SU-DHL-6 (cell line): ENCODE results near the gene FSIP1.

Experiments
- EZH2phosphoT487 ChIP-seq: fragments of 200-600 bp; sonication (generic), shearing (Covaris generic); conservative IDR thresholded peaks from 2 replicates; pipeline ENCODE4 v1.6.1; 2018; ENCODE audit warnings: mild to moderate bottlenecking, antibody characterized with exemption, low read length, moderate library complexity, mixed read lengths
- TF ChIP-seq, protein P1 (sequence below): fragments of 200-600 bp; sonication (generic); IDR thresholded peaks from one replicate; pipeline ENCODE4 v1.5.1; 2017; ENCODE audit warnings: antibody characterized with exemption, mild to moderate bottlenecking, low read length, moderate library complexity; ENCODE audit not compliant: insufficient read depth, poor library complexity, severe bottlenecking

DNA sequence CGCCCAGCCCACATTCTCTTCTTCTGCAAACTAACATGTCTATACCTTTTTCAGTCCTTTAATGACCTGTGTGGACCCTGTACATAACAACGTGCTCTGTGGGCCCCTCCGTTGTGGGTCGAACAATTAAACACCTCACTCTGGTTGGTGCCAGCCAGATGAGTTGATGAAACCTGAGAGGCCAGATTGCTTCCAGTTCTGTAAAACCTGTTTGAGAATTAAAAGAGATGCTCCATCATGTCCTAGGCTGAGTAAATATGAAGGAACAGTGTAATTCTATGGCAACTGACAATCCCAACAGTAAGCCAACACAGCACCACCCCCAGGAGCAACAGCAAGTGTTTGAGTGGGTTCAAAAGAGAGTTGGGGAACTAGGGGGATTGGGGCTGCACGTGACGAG is 207.5 kb downstream of the FSIP1 start:
- TF ChIP-seq, protein P1, sequence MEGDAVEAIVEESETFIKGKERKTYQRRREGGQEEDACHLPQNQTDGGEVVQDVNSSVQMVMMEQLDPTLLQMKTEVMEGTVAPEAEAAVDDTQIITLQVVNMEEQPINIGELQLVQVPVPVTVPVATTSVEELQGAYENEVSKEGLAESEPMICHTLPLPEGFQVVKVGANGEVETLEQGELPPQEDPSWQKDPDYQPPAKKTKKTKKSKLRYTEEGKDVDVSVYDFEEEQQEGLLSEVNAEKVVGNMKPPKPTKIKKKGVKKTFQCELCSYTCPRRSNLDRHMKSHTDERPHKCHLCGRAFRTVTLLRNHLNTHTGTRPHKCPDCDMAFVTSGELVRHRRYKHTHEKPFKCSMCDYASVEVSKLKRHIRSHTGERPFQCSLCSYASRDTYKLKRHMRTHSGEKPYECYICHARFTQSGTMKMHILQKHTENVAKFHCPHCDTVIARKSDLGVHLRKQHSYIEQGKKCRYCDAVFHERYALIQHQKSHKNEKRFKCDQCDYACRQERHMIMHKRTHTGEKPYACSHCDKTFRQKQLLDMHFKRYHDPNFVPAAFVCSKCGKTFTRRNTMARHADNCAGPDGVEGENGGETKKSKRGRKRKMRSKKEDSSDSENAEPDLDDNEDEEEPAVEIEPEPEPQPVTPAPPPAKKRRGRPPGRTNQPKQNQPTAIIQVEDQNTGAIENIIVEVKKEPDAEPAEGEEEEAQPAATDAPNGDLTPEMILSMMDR = no peak
- TF ChIP-seq EZH2phosphoT487 = no peak
